ENCODE data around the gene CCDC78.

DNA sequence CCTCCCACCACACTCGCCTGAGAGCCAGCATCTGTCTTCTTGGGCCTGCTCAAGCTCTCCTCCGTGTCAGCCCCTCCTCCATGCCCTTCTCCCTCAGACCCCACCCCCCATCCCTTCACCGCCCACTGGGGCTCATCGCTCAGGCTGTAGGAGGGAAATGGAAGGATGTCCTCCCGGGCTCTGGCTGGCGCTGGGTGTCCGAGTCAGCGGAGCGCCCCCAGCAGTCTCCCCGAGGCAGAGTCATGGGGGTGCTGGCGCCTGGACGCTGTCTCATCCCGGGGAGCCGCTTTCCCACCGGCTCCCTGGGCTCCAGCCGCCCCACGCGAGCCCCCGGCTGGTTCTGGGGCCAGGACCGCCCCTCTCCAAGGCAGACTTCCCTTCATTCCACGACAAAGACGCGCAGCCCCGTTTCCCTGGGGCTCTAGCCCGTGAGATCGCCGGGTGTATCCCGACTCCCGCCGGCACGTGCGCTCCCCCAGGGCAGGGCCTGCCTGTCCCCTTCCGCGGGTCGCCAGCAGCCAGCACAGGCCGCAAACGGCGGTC, 5.7 kb downstream of the CCDC78 start:
- TF ChIP-seq POLR2A (IDR thresholded peaks at IDR 0.05; ENCODE audit: low read depth, low read length) (no peak), POLR2AphosphoS5 (IDR thresholded peaks at IDR 0.05; ENCODE audit: low read depth, low read length) (no peak)
